Body of pancreas (tissue), 4 donors: ENCODE results near the gene APOH. TPM values are rescaled to one million over a fixed set of nuclear protein-coding genes. Genes with fewer than 3 reads are reported as not detected.

Source experiments
- ATAC-seq: fragments of 150-250 bp; one replicate; pipeline ENCODE4 v1.9.1; 2016
- DNase-seq, 4 donors: peaks; one replicate each; pipeline ENCODE4 v3.0.0-alpha.2; 2019
- H3K27ac ChIP-seq, 4 donors: fragments of 200-600 bp; sonication (generic); 1 replicate in 3 of 4; 2 replicates in 1 of 4; pipeline versions ENCODE4 v1.5.1 to v1.6.1; 2016 to 2019; ENCODE audit warnings: mild to moderate bottlenecking in 1 of 4, mixed read lengths in 1 of 4, moderate library complexity in 1 of 4
- H3K27me3 ChIP-seq, 2 donors: fragments of 200-600 bp; sonication (generic); one replicate each; pipeline ENCODE4 v1.6.0; 2016; ENCODE audit warnings: mild to moderate bottlenecking in 1 of 2
- H3K36me3 ChIP-seq, 2 donors: fragments of 200-600 bp; sonication (generic); replicated peaks in 1 of 2; 2 replicates each; pipeline ENCODE4 v1.5.1; 2016; ENCODE audit warnings: low read depth in 2 of 2; ENCODE audit not compliant: insufficient read depth in 1 of 2
- H3K4me1 ChIP-seq: fragments of 200-600 bp; sonication (generic); one replicate; pipeline ENCODE4 v1.6.0; 2016
- H3K4me3 ChIP-seq, 2 donors: fragments of 200-600 bp; sonication (generic); 1 replicate in 1 of 2; 2 replicates in 1 of 2; pipeline ENCODE4 v1.5.1; 2016 to 2019
- H3K9me3 ChIP-seq, 3 donors: fragments of 200-600 bp; sonication (generic); 1 replicate in 2 of 3; 2 replicates in 1 of 3; pipeline ENCODE4 v1.5.1; 2016
- POLR2A ChIP-seq, 3 donors: fragments of 450-650 bp; IDR thresholded peaks; one replicate each; pipeline ENCODE4 v1.6.1; 2016; ENCODE audit warnings: antibody characterized with exemption in 3 of 3, mild to moderate bottlenecking in 2 of 3
- whole genome bisulfite sequencing, 2 donors: methylation state at CpG; one replicate each; pipeline ENCODE4 v1.1.5; 2017; 5-methylcytosine and 5-hydroxymethylcytosine counted together
- intact Hi-C: fragments of 100-400 bp; cut with DNase I; formaldehyde crosslinking; loops from one replicate; pipeline ENCODE4 v1.15.1; 2023
- total RNA-seq, 2 donors: library from RNA; depleted of rRNA; stranded (reverse); fragments of >200 nt; gene quantifications; one replicate each; pipeline ENCODE4 v1.1.0, GENCODE V29; 2016
- TF ChIP-seq, protein P1 (sequence below), 7 experiments: fragments of 450-650 bp in 4 of 7; fragments of 200-600 bp in 3 of 7; sonication (generic) in 3 of 7; IDR thresholded peaks; one replicate each; pipeline ENCODE4 v1.5.1; 2016 to 2019; ENCODE audit warnings: antibody characterized with exemption in 7 of 7

Gene APOH
- total RNA-seq, 2 donors from 2014 or later, result 5.4 to 22.1 TPM

DNA sequence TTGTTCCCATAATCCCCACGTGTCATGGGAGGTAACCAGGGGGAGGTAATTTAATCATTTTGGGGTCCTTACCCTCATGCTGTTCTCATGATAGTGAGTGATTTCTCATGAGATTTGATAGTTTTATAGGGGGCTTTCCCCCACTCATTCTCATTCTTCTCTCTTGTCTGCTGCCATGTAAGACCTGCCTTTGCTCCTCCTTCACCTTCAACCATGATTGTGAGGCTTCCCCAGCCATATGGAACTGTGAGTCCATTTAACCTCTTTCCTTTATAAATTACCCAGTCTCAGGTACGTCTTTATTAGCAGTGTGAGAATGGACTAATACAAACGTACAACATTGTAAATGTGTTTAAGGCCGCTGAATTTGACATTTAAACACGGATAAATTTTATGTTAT is 35.5 kb upstream of the APOH start:
- ATAC-seq (no peak), DNase-seq (no peak)
- TF ChIP-seq POLR2A (IDR thresholded peaks at IDR 0.05), result no peak
- TF ChIP-seq, protein P1, sequence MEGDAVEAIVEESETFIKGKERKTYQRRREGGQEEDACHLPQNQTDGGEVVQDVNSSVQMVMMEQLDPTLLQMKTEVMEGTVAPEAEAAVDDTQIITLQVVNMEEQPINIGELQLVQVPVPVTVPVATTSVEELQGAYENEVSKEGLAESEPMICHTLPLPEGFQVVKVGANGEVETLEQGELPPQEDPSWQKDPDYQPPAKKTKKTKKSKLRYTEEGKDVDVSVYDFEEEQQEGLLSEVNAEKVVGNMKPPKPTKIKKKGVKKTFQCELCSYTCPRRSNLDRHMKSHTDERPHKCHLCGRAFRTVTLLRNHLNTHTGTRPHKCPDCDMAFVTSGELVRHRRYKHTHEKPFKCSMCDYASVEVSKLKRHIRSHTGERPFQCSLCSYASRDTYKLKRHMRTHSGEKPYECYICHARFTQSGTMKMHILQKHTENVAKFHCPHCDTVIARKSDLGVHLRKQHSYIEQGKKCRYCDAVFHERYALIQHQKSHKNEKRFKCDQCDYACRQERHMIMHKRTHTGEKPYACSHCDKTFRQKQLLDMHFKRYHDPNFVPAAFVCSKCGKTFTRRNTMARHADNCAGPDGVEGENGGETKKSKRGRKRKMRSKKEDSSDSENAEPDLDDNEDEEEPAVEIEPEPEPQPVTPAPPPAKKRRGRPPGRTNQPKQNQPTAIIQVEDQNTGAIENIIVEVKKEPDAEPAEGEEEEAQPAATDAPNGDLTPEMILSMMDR (IDR thresholded peaks at IDR 0.05), result no peak
- Histone ChIP-seq H3K4me1 (no peaks in the 10 kb centered on the region), H3K27me3 (no peaks in the 10 kb centered on the region), H3K36me3 (no peaks in the 10 kb centered on the region), H3K27ac (no peak overlapping the region), H3K9me3 (no peaks in the 10 kb centered on the region), H3K4me3 (no peak overlapping the region)
- intact Hi-C loops, result no loop called here
- WGBS, 2 donors, result 84 to 85% methylated on average over 5 of the region's 5 CpGs

- intact Hi-C loops, result no loop called here
- no peak overlapping the region for H3K27ac ChIP-seq
- H3K4me3 ChIP-seq, result no peak overlapping the region
- no peaks in the 10 kb centered on the region for H3K27me3 ChIP-seq
- DNase-seq (no peak), ATAC-seq (no peak)
- H3K36me3 ChIP-seq, result no peaks in the 10 kb centered on the region
- H3K4me1 ChIP-seq, result no peaks in the 10 kb centered on the region
- TF ChIP-seq, protein P1 (IDR thresholded peaks at IDR 0.05), result no peak
- TF ChIP-seq POLR2A (IDR thresholded peaks at IDR 0.05), result no peak
- WGBS, 2 donors, result 19 to 64% methylated on average over 2 of the region's 2 CpGs
- H3K9me3 ChIP-seq, result no peaks in the 10 kb centered on the region
Measured at GRCh38 chr17:66262767-66263166, 33.6 kb upstream of the APOH start.

- H3K27ac ChIP-seq, result no peak overlapping the region
- H3K4me3 ChIP-seq, result no peak overlapping the region
- H3K36me3 ChIP-seq, result no peaks in the 10 kb centered on the region
- intact Hi-C loops, result no loop called here
- 43 to 96% methylated on average over 1 of the region's 1 CpG for WGBS, 2 donors
- ATAC-seq, result no peak
- H3K27me3 ChIP-seq, result no peaks in the 10 kb centered on the region
- H3K9me3 ChIP-seq, result no peaks in the 10 kb centered on the region
- H3K4me1 ChIP-seq, result no peaks in the 10 kb centered on the region
- no peak for TF ChIP-seq POLR2A (IDR thresholded peaks at IDR 0.05)
- TF ChIP-seq, protein P1 (IDR thresholded peaks at IDR 0.05), result no peak
- DNase-seq, result no peak
Measured at GRCh38 chr17:66260688-66261087, 31.5 kb upstream of the APOH start.

GRCh38 chr17:66260275-66260674 is 31.1 kb upstream of the APOH start:
- 77 to 81% methylated on average over 6 of the region's 6 CpGs for WGBS, 2 donors
- Histone ChIP-seq H3K27ac (no peak overlapping the region), H3K36me3 (no peaks in the 10 kb centered on the region), H3K27me3 (no peaks in the 10 kb centered on the region), H3K4me3 (no peak overlapping the region), H3K9me3 (no peaks in the 10 kb centered on the region), H3K4me1 (no peaks in the 10 kb centered on the region)
- TF ChIP-seq, protein P1 (IDR thresholded peaks at IDR 0.05), result no peak
- TF ChIP-seq POLR2A (IDR thresholded peaks at IDR 0.05), result no peak
- intact Hi-C loops, result no loop called here
- ATAC-seq (no peak), DNase-seq (no peak)

- 66% methylated on average over 3 of the region's 3 CpGs for WGBS, 2 donors
- no peak for ATAC-seq
- Histone ChIP-seq H3K4me1 (no peaks in the 10 kb centered on the region), H3K36me3 (no peaks in the 10 kb centered on the region), H3K4me3 (no peak overlapping the region), H3K9me3 (no peaks in the 10 kb centered on the region), H3K27ac (no peak overlapping the region), H3K27me3 (no peaks in the 10 kb centered on the region)
- no peak for DNase-seq
- intact Hi-C loops, result loop anchor here (10.0 kb wide), 1 partner anchor 419 kb away; no protein-coding TSS in a partner anchor
- no peak for TF ChIP-seq POLR2A (IDR thresholded peaks at IDR 0.05)
- TF ChIP-seq, protein P1 (IDR thresholded peaks at IDR 0.05), result no peak
Measured at GRCh38 chr17:66255527-66255971, 26.3 kb upstream of the APOH start.
